Keratinocyte (primary cell): ENCODE data around the gene ADAMTS17. TPM values are rescaled to one million over a fixed set of nuclear protein-coding genes. Genes with fewer than 3 reads are reported as not detected.
A peak's percentile ranks its signal among the peaks of the same experiment; 100 is the strongest.

Experiments
- DNase-seq: peaks from one replicate; pipeline ENCODE4 v3.0.0-alpha.2; 2011; ENCODE audit warnings: low read depth, missing footprints, low spot score
- FAIRE-seq: peaks from 2 replicates; lab custom pipeline; 2011; peaks lifted over from hg19 to GRCh38; lab: Jason Lieb, UNC
- H2AFZ ChIP-seq: 2 replicates; pipeline ENCODE4 v1.6.0; 2012; ENCODE audit warnings: low read length, control low read depth, inconsistent platforms; ENCODE audit not compliant: control insufficient read depth
- H3K27ac ChIP-seq: 2 replicates; pipeline ENCODE4 v1.5.1; 2011; ENCODE audit warnings: low read length; ENCODE audit not compliant: control insufficient read depth, insufficient read depth
- H3K27me3 ChIP-seq: 3 replicates; pipeline ENCODE4 v1.6.0; 2011; ENCODE audit warnings: low read length; ENCODE audit not compliant: control insufficient read depth, insufficient read depth; ENCODE audit errors: extremely low read depth
- H3K36me3 ChIP-seq, 2 experiments: 2 replicates in 1 of 2; 3 replicates in 1 of 2; pipeline ENCODE4 v1.5.1; 2011; ENCODE audit warnings: low read length in 2 of 2, mild to moderate bottlenecking in 1 of 2; ENCODE audit not compliant: control insufficient read depth in 2 of 2, insufficient read depth in 2 of 2; ENCODE audit errors: extremely low read depth in 1 of 2
- H3K4me1 ChIP-seq: 3 replicates; pipeline ENCODE4 v1.5.1; 2011; ENCODE audit warnings: low read length; ENCODE audit not compliant: control insufficient read depth, insufficient read depth; ENCODE audit errors: extremely low read depth
- H3K4me2 ChIP-seq: 3 replicates; pipeline ENCODE4 v1.6.0; 2011; ENCODE audit warnings: low read depth, low read length; ENCODE audit not compliant: control insufficient read depth, insufficient read depth; ENCODE audit errors: extremely low read depth
- H3K4me3 ChIP-seq, 3 experiments: fragments of 200-600 bp in 1 of 3; sonication (generic) in 1 of 3; 2 replicates in 2 of 3; 3 replicates in 1 of 3; pipeline ENCODE4 v1.5.1; 2011 to 2016; ENCODE audit warnings: low read length in 3 of 3, mild to moderate bottlenecking in 3 of 3, control low read depth in 2 of 3, inconsistent platforms in 1 of 3, low read depth in 1 of 3, mixed read lengths in 1 of 3, mixed run types in 1 of 3, moderate library complexity in 1 of 3; ENCODE audit not compliant: control insufficient read depth in 2 of 3, insufficient read depth in 2 of 3; ENCODE audit errors: extremely low read depth in 1 of 3
- H3K79me2 ChIP-seq: 2 replicates; pipeline ENCODE4 v1.6.0; 2012; ENCODE audit warnings: low read length; ENCODE audit not compliant: control insufficient read depth, insufficient read depth
- H3K9ac ChIP-seq: 3 replicates; pipeline ENCODE4 v1.6.0; 2011; ENCODE audit warnings: low read length; ENCODE audit not compliant: control insufficient read depth, insufficient read depth; ENCODE audit errors: extremely low read depth
- H3K9me1 ChIP-seq: 3 replicates; pipeline ENCODE4 v1.6.0; 2011; ENCODE audit warnings: low read length; ENCODE audit not compliant: control insufficient read depth, insufficient read depth; ENCODE audit errors: extremely low read depth
- H3K9me3 ChIP-seq: 2 replicates; pipeline ENCODE4 v1.5.1; 2012; ENCODE audit warnings: low read depth, low read length; ENCODE audit not compliant: control insufficient read depth
- H4K20me1 ChIP-seq: 3 replicates; pipeline ENCODE4 v1.6.0; 2011; ENCODE audit warnings: low read length; ENCODE audit not compliant: control insufficient read depth, insufficient read depth; ENCODE audit errors: extremely low read depth
- EZH2 ChIP-seq: IDR thresholded peaks from one replicate; pipeline ENCODE4 v1.6.1; 2012; ENCODE audit warnings: inconsistent platforms, mild to moderate bottlenecking, low read length, moderate library complexity
- dilution Hi-C: fragments of 300-500 bp; cut with MboI; formaldehyde crosslinking; loops from one replicate; pipeline ENCODE4 v1.7.0; 2020; ENCODE audit warnings: low sequenced_read_pairs; ENCODE audit not compliant: extremely low pct_ligation_motif_present
- polyA plus RNA-seq, 5 experiments: library from polyadenylated mRNA; depleted of rRNA in 3 of 5; stranded (reverse) in 3 of 5; stranded (forward) in 1 of 5; unstranded in 1 of 5; fragments of >200 nt; gene quantifications; 1 replicate in 1 of 5; 2 replicates in 3 of 5; 3 replicates in 1 of 5; pipeline versions ENCODE4 v1.2.1 to v1.2.3, GENCODE V29; 2011 to 2012; ENCODE audit warnings: missing spikeins in 2 of 5, low read depth in 1 of 5, low replicate concordance in 1 of 5
- TF ChIP-seq, protein P1 (sequence below), 3 experiments: IDR thresholded peaks in 1 of 3; conservative IDR thresholded peaks in 1 of 3; optimal IDR thresholded peaks in 1 of 3; 2 replicates in 2 of 3; 3 replicates in 1 of 3; pipeline versions ENCODE3 to v1.5.1; 2011; ENCODE audit warnings: low read length in 3 of 3, mild to moderate bottlenecking in 3 of 3, moderate library complexity in 2 of 3, control low read depth in 1 of 3, inconsistent platforms in 1 of 3; ENCODE audit not compliant: insufficient read depth in 2 of 3; ENCODE audit errors: extremely low read depth in 1 of 3

ADAMTS17 gene
- polyA plus RNA-seq, 1 donor (not counting 4 experiments of a cell fraction or from before 2014, with no cell fraction given), result 0.18 TPM

DNA sequence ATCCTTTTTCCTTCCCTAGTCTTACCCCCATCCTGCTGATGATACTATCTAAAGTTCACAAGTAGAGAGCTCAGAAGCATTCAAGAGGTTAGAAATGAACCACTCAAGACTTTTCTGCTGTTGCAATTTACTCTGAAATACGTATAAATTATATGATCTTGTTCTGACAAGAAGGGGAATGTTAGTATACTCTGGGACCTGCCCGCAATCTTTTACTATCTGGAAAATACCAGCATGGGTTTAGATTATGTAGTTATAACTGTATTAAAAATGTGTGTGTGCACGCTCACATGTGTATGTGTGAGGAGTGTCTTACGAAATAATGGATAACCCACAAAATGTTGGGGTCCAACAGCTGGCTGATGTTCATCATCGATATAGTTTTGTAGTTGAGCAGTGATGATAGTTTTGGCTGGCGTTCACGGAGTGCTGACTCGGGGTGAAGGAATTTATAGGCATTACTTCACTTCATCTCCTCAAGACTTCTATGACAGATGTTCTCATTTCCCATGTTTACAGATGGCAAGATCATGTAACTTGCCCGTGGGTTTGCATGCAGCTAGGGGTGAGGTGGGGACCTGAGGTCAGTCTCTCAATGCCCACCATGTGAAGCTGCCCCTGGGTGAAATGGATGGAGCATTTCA lies 311.1 kb downstream of the ADAMTS17 start:
- no peak for DNase-seq
- peak; percentile 76 for FAIRE-seq
- Histone ChIP-seq H2AFZ (no peak overlapping the region), H3K9me3 (peaks cover 4% of the 10 kb centered on the region), H4K20me1 (no peaks in the 10 kb centered on the region), H3K36me3 (no peaks in the 10 kb centered on the region), H3K9ac (no peak overlapping the region), H3K27ac (no peak overlapping the region), H3K27me3 (no peaks in the 10 kb centered on the region), H3K4me3 (peak overlapping the region in 1 of 3 experiments; percentile 16), H3K4me2 (peak overlapping the region; percentile 59), H3K79me2 (no peaks in the 10 kb centered on the region), H3K4me1 (peaks cover 17% of the 10 kb centered on the region), H3K9me1 (no peaks in the 10 kb centered on the region)
- TF ChIP-seq, protein P1, sequence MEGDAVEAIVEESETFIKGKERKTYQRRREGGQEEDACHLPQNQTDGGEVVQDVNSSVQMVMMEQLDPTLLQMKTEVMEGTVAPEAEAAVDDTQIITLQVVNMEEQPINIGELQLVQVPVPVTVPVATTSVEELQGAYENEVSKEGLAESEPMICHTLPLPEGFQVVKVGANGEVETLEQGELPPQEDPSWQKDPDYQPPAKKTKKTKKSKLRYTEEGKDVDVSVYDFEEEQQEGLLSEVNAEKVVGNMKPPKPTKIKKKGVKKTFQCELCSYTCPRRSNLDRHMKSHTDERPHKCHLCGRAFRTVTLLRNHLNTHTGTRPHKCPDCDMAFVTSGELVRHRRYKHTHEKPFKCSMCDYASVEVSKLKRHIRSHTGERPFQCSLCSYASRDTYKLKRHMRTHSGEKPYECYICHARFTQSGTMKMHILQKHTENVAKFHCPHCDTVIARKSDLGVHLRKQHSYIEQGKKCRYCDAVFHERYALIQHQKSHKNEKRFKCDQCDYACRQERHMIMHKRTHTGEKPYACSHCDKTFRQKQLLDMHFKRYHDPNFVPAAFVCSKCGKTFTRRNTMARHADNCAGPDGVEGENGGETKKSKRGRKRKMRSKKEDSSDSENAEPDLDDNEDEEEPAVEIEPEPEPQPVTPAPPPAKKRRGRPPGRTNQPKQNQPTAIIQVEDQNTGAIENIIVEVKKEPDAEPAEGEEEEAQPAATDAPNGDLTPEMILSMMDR (optimal IDR thresholded peaks at IDR 0.05 in 1 of 3, IDR thresholded peaks at IDR 0.05 in 1 of 3, conservative IDR thresholded peaks at IDR 0.05 in 1 of 3; ENCODE audit: extremely low read depth in 1 of 3, insufficient read depth in 2 of 3, low read length in 3 of 3), result no peak
- no peak for TF ChIP-seq EZH2
- dilution Hi-C loops, result no loop called here

DNA sequence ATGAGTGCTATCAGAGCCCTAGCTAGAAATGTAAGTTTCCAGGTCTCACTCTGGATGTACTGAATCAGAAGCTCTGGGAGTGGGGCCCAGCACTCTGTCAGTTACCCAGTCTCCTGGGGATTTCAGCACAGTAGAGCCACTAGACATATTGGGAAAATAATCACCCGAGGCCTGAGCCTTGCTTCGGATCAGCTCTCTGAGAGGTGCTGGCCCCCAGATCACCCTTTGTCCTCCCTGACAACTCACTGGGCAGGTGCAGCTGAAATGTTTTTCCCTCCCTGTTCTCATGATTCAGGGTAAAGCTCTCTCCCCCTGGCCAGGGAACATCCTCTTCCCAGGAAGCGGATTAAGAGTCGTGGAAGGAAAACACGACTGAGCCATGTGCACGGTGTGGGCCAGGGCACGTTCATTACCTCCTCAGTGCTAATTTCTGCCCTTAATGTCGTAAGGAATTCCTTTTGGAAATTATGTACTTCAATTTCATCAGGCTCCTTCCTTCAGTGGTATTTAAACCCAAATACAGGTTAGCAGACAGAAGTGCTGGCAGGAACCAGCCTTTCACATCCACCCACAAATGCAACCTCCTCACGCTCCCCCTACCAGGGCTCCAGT lies 311.8 kb downstream of the ADAMTS17 start:
- Histone ChIP-seq H3K9me1 (no peaks in the 10 kb centered on the region), H3K27me3 (no peaks in the 10 kb centered on the region), H3K9ac (no peak overlapping the region), H3K4me2 (peak overlapping the region; percentile 59), H3K9me3 (peaks cover 4% of the 10 kb centered on the region), H3K4me3 (no peak overlapping the region), H2AFZ (no peak overlapping the region), H3K4me1 (peaks cover 17% of the 10 kb centered on the region), H3K79me2 (no peaks in the 10 kb centered on the region), H3K27ac (no peak overlapping the region), H4K20me1 (no peaks in the 10 kb centered on the region), H3K36me3 (no peaks in the 10 kb centered on the region)
- peak; percentile 9 for FAIRE-seq
- TF ChIP-seq, protein P1 (optimal IDR thresholded peaks at IDR 0.05 in 1 of 3, IDR thresholded peaks at IDR 0.05 in 1 of 3, conservative IDR thresholded peaks at IDR 0.05 in 1 of 3; ENCODE audit: extremely low read depth in 1 of 3, insufficient read depth in 2 of 3, low read length in 3 of 3), result no peak
- no peak for TF ChIP-seq EZH2
- dilution Hi-C loops, result no loop called here
- DNase-seq, result no peak
